Retinal pigment epithelial cell (primary cell): ENCODE measurements around the gene VAV3.
"Not testable (repeated sequence)": the region's sequence is repeated elsewhere in the genome, so short reads cannot be mapped to it uniquely, and the experiment has no call there.

Source experiments
- DNase-seq: peaks from one replicate; pipeline ENCODE4 v3.0.0-alpha.2; 2010; ENCODE audit warnings: low read depth
- H3K4me3 ChIP-seq: 2 replicates; pipeline ENCODE4 v1.5.1; 2011; ENCODE audit warnings: mild to moderate bottlenecking, low read length, control low read depth, moderate library complexity
- TF ChIP-seq, protein P1 (sequence below): conservative IDR thresholded peaks from 2 replicates; pipeline ENCODE4 v1.5.1; 2011; ENCODE audit warnings: low read depth, low read length, control low read depth, inconsistent platforms

Gene VAV3

GRCh38 chr1:107661158-107661557 lies 303.8 kb downstream of the VAV3 start:
- no peak for DNase-seq
- TF ChIP-seq, protein P1, sequence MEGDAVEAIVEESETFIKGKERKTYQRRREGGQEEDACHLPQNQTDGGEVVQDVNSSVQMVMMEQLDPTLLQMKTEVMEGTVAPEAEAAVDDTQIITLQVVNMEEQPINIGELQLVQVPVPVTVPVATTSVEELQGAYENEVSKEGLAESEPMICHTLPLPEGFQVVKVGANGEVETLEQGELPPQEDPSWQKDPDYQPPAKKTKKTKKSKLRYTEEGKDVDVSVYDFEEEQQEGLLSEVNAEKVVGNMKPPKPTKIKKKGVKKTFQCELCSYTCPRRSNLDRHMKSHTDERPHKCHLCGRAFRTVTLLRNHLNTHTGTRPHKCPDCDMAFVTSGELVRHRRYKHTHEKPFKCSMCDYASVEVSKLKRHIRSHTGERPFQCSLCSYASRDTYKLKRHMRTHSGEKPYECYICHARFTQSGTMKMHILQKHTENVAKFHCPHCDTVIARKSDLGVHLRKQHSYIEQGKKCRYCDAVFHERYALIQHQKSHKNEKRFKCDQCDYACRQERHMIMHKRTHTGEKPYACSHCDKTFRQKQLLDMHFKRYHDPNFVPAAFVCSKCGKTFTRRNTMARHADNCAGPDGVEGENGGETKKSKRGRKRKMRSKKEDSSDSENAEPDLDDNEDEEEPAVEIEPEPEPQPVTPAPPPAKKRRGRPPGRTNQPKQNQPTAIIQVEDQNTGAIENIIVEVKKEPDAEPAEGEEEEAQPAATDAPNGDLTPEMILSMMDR: no peak
- H3K4me3 ChIP-seq: no peak overlapping the region

DNA sequence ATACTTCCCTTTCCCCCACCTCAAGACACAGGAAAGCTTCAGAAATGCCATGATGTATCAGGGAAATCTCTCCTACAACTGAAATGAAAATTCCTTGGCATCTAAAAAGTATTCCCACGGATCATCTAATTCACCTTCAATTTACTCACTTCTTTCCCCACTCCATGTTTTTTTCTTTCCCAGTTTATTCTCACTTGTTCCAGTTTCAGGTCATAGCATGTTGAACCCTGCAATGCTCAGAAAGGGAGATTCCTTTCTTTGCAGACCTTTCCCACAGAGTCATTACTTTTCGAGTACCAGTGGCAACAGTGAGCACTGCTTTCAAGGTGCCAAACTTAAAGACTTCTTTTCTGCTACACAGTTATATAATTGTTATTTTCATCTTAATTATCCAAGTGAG lies 305.0 kb downstream of the VAV3 start:
- no peak for DNase-seq
- TF ChIP-seq, protein P1: no peak
- H3K4me3 ChIP-seq: no peak overlapping the region

GRCh38 chr1:107657356-107657755 lies 307.6 kb downstream of the VAV3 start:
- no peak overlapping the region for H3K4me3 ChIP-seq
- TF ChIP-seq, protein P1: no peak
- no peak for DNase-seq

GRCh38 chr1:107653765-107654164 lies 311.2 kb downstream of the VAV3 start:
- no peak for DNase-seq
- TF ChIP-seq, protein P1: no peak
- no peak overlapping the region for H3K4me3 ChIP-seq

- DNase-seq: no peak
- TF ChIP-seq, protein P1: no peak
- H3K4me3 ChIP-seq: no peak overlapping the region
Measured at GRCh38 chr1:107653005-107653404, 312.0 kb downstream of the VAV3 start.

- not testable (repeated sequence) for H3K4me3 ChIP-seq, DNase-seq
Measured at GRCh38 chr1:107650825-107651224, 314.2 kb downstream of the VAV3 start.

DNA sequence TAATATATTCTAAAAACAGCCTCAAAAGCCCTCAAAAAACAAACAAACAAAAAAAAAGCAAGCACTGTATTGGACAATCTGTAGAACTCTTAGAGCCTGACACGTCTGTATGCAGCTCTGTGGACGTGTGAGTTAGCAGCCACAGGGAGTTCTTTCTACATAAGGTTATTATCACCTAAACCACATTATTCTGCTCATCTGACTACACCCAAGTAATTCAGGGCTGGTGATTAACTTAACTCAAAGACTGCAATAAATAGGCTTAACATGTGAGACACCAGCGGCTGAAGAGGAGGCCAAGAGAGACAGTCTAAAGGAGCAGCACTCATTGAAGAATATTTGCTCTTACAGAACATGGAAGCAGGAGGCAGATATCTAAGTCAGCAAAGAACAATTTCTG lies 316.0 kb downstream of the VAV3 start:
- TF ChIP-seq, protein P1: no peak
- DNase-seq: no peak
- H3K4me3 ChIP-seq: no peak overlapping the region

DNA sequence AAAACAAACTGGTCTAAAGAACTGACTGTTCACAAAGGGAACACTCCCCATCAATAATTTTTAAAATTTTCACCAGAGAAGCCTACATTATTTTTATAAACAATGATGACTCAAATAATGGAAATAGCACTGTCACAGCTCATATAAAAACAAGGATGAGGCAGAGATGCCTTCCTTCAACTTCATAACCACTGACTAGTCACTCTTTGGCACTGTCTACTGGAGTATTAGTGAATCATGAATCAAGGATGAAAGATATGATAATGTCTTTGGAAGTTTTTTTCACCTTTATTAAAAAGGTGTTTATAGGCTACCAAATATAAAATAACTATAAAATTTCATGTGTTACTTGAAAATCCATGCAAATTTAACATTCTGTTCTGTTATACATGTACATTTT lies 316.9 kb downstream of the VAV3 start:
- DNase-seq: no peak
- TF ChIP-seq, protein P1: no peak
- H3K4me3 ChIP-seq: no peak overlapping the region
